Activated T-cell treated with anti-CD3 and anti-CD28 coated beads for 4 hours (primary cell): Measurements from ENCODE around the gene PXYLP1.
"Not testable (repeated sequence)": the region's sequence is repeated elsewhere in the genome, so short reads cannot be mapped to it uniquely, and the experiment has no call there.

Experiments
- DNase-seq: peaks from one replicate; pipeline ENCODE4 v3.0.0-alpha.2; 2020

The PXYLP1 gene

GRCh38 chr3:141274411-141275031 is 42.9 kb downstream of the PXYLP1 start:
- DNase-seq = no peak

- no peak for DNase-seq
Observed at GRCh38 chr3:141275032-141275422, 43.4 kb downstream of the PXYLP1 start.

- no peak for DNase-seq
Observed at GRCh38 chr3:141275511-141275910, 43.9 kb downstream of the PXYLP1 start.

GRCh38 chr3:141275973-141276372 is 44.3 kb downstream of the PXYLP1 start:
- DNase-seq = no peak

GRCh38 chr3:141276398-141276797 is 44.8 kb downstream of the PXYLP1 start:
- DNase-seq = no peak

GRCh38 chr3:141277451-141277850 is 45.8 kb downstream of the PXYLP1 start:
- no peak for DNase-seq

GRCh38 chr3:141278196-141279076 is 46.8 kb downstream of the PXYLP1 start:
- DNase-seq = no peak

GRCh38 chr3:141279077-141279967 is 47.7 kb downstream of the PXYLP1 start:
- no peak for DNase-seq

- no peak for DNase-seq
Observed at GRCh38 chr3:141280086-141280485, 48.5 kb downstream of the PXYLP1 start.

- DNase-seq = no peak
Observed at GRCh38 chr3:141280690-141281089, 49.1 kb downstream of the PXYLP1 start.

GRCh38 chr3:141285570-141285969 is 53.9 kb downstream of the PXYLP1 start:
- DNase-seq = no peak

GRCh38 chr3:141286856-141287255 is 55.2 kb downstream of the PXYLP1 start:
- no peak for DNase-seq

GRCh38 chr3:141287326-141287725 is 55.7 kb downstream of the PXYLP1 start:
- no peak for DNase-seq

GRCh38 chr3:141288336-141288990 is 56.8 kb downstream of the PXYLP1 start:
- DNase-seq = no peak

- no peak for DNase-seq
Observed at GRCh38 chr3:141289228-141289772, 57.7 kb downstream of the PXYLP1 start.

GRCh38 chr3:141291559-141292355 is 60.1 kb downstream of the PXYLP1 start:
- DNase-seq = no peak

- DNase-seq = no peak
Observed at GRCh38 chr3:141292356-141293058, 60.9 kb downstream of the PXYLP1 start.

- DNase-seq = no peak
Observed at GRCh38 chr3:141294301-141294700, 62.7 kb downstream of the PXYLP1 start.

GRCh38 chr3:141294848-141295247 is 63.2 kb downstream of the PXYLP1 start:
- DNase-seq = no peak

GRCh38 chr3:141300426-141300825 is 68.8 kb downstream of the PXYLP1 start:
- DNase-seq = not testable (repeated sequence)
